ENCODE measurements around the gene PLAAT1. TPM values are rescaled to one million over a fixed set of nuclear protein-coding genes. Genes with fewer than 3 reads are reported as not detected.

The PLAAT1 gene
- total RNA-seq, 1 experiment from 2014 or later: not detected

DNA sequence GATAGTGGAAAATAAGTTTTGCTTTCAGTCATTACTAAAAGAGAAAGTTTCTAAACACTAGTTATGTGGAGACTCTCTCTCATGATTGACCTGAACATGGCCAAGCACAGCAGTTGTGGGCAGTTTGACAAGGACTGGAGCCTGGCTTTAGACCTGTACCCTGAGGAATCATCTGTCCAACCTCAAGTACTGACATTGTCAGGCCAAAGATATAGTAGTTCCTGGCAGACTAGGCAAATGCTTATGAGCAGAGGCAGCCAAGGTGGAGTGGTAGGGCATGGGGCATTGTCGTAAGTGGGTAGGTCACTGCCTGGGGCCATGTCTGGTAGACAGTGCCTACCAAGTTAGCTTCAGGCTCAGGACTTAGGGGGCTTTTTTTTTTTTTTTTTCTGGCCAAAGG, 20.9 kb downstream of the PLAAT1 start:
- no peaks in the 10 kb centered on the region for H3K4me1 ChIP-seq (replicated peaks; ENCODE audit: insufficient read depth)
- no peak overlapping the region for H3K4me3 ChIP-seq
- H2AFZ ChIP-seq: no peak overlapping the region
- no peak overlapping the region for H3K27ac ChIP-seq
- H3K27me3 ChIP-seq (ENCODE audit: insufficient read depth, low read depth): no peaks in the 10 kb centered on the region
- H4K20me1 ChIP-seq (ENCODE audit: insufficient read depth): no peaks in the 10 kb centered on the region
- no peaks in the 10 kb centered on the region for H3K9me3 ChIP-seq (ENCODE audit: insufficient read depth, low read depth)
- TF ChIP-seq, protein P1, sequence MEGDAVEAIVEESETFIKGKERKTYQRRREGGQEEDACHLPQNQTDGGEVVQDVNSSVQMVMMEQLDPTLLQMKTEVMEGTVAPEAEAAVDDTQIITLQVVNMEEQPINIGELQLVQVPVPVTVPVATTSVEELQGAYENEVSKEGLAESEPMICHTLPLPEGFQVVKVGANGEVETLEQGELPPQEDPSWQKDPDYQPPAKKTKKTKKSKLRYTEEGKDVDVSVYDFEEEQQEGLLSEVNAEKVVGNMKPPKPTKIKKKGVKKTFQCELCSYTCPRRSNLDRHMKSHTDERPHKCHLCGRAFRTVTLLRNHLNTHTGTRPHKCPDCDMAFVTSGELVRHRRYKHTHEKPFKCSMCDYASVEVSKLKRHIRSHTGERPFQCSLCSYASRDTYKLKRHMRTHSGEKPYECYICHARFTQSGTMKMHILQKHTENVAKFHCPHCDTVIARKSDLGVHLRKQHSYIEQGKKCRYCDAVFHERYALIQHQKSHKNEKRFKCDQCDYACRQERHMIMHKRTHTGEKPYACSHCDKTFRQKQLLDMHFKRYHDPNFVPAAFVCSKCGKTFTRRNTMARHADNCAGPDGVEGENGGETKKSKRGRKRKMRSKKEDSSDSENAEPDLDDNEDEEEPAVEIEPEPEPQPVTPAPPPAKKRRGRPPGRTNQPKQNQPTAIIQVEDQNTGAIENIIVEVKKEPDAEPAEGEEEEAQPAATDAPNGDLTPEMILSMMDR (conservative IDR thresholded peaks at IDR 0.05): no peak
- no peak for TF ChIP-seq EZH2 (IDR thresholded peaks at IDR 0.05; ENCODE audit: low read depth)
- no peaks in the 10 kb centered on the region for H3K36me3 ChIP-seq (ENCODE audit: low read depth)
- ChIA-PET CTCF (no interaction called here), POLR2A (ENCODE audit: unreplicated experiment) (no interaction called here)
- no peak overlapping the region for H3K4me2 ChIP-seq
- DNase-seq: no peak
- H3K79me2 ChIP-seq (ENCODE audit: low read depth): no peaks in the 10 kb centered on the region
- BruUV-seq (replicated peaks): no TSS peak
- intact Hi-C loops (cut with micrococcal nuclease; ENCODE audit: unreplicated experiment): no loop called here
- no peaks in the 10 kb centered on the region for H3K9me2 ChIP-seq (ENCODE audit: insufficient read depth)
- no peaks in the 10 kb centered on the region for H3F3A ChIP-seq (ENCODE audit: insufficient read depth, low read depth)

DNA sequence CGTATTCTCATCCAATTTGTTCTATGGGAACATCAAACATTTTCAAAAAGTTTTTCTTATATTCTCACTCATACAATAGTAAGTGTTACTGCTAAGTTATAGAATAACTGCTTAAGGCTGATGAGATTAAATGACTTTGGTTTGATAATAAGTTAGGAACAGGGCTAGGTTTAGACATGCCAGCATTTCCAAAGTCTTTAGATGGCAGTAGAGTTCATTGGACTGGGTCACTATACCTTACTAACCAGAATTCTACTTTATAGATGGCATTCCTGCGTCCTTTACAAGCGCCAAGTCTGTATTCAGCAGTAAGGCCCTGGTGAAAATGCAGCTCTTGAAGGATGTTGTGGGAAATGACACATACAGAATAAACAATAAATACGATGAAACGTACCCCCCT, 21.7 kb downstream of the PLAAT1 start:
- ChIA-PET POLR2A (ENCODE audit: unreplicated experiment) (no interaction called here), CTCF (no interaction called here)
- Histone ChIP-seq H3K4me1 (replicated peaks; ENCODE audit: insufficient read depth) (no peaks in the 10 kb centered on the region), H3K9me3 (ENCODE audit: insufficient read depth, low read depth) (no peaks in the 10 kb centered on the region), H3K9me2 (ENCODE audit: insufficient read depth) (no peaks in the 10 kb centered on the region), H4K20me1 (ENCODE audit: insufficient read depth) (no peaks in the 10 kb centered on the region), H3K4me2 (no peak overlapping the region), H3K27ac (no peak overlapping the region), H2AFZ (no peak overlapping the region), H3K79me2 (ENCODE audit: low read depth) (no peaks in the 10 kb centered on the region), H3K27me3 (ENCODE audit: insufficient read depth, low read depth) (no peaks in the 10 kb centered on the region), H3K36me3 (ENCODE audit: low read depth) (no peaks in the 10 kb centered on the region), H3K4me3 (no peak overlapping the region), H3F3A (ENCODE audit: insufficient read depth, low read depth) (no peaks in the 10 kb centered on the region)
- BruUV-seq (replicated peaks): no TSS peak
- TF ChIP-seq, protein P1 (conservative IDR thresholded peaks at IDR 0.05): 0 out of 2 replicates have a peak, but pooled peaks have one; percentile 22
- no peak for TF ChIP-seq EZH2 (IDR thresholded peaks at IDR 0.05; ENCODE audit: low read depth)
- DNase-seq: no peak
- intact Hi-C loops (cut with micrococcal nuclease; ENCODE audit: unreplicated experiment): no loop called here

DNA sequence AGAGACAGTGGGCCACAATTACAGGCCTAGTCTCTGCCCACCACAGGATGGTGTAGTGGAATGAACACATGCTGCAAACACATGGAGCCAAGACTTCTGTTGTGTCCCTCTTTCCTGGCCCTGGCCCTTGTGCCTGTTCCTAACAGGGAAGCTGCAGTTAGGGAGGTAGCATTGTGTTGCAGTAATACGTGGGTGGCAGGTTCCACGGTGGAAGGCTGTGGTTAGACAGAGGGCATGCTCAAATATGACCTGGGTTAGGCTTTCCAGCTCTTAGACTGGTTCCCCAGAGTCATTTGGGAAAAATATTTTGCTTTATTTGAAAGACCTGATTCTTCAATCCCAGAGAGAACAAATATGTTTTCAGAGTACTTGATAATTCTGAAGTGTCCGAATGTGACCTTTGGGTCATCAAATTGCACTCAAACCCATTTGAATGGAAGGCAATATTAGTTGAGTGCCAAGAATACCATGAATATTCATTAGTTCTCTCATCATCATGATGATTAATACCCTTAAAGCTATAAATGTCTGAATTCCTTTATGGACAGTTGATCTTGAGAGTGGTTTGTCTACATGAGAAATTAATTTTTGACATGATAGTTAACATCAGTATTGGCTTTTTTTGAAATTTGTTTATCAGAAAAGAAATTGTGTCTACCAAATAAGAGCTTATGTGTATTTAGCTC, 28.5 kb downstream of the PLAAT1 start:
- Histone ChIP-seq H4K20me1 (ENCODE audit: insufficient read depth) (no peaks in the 10 kb centered on the region), H3K9me3 (ENCODE audit: insufficient read depth, low read depth) (no peaks in the 10 kb centered on the region), H3F3A (ENCODE audit: insufficient read depth, low read depth) (no peaks in the 10 kb centered on the region), H3K27ac (no peak overlapping the region), H3K36me3 (ENCODE audit: low read depth) (no peaks in the 10 kb centered on the region), H2AFZ (no peak overlapping the region), H3K79me2 (ENCODE audit: low read depth) (no peaks in the 10 kb centered on the region), H3K27me3 (ENCODE audit: insufficient read depth, low read depth) (no peaks in the 10 kb centered on the region), H3K4me2 (no peak overlapping the region), H3K4me3 (no peak overlapping the region), H3K4me1 (replicated peaks; ENCODE audit: insufficient read depth) (no peaks in the 10 kb centered on the region), H3K9me2 (ENCODE audit: insufficient read depth) (no peaks in the 10 kb centered on the region)
- intact Hi-C loops (cut with micrococcal nuclease; ENCODE audit: unreplicated experiment): no loop called here
- TF ChIP-seq, protein P1 (conservative IDR thresholded peaks at IDR 0.05): no peak
- no peak for TF ChIP-seq EZH2 (IDR thresholded peaks at IDR 0.05; ENCODE audit: low read depth)
- ChIA-PET CTCF (no interaction called here), POLR2A (ENCODE audit: unreplicated experiment) (no interaction called here)
- BruUV-seq (replicated peaks): no TSS peak
- DNase-seq: no peak

Measured in PC-9 (cell line).